Esophagus muscularis mucosa (tissue), 4 donors: ENCODE measurements around the gene LIMCH1. TPM values are rescaled to one million over a fixed set of nuclear protein-coding genes. Genes with fewer than 3 reads are reported as not detected.

Experiments used
- DNase-seq: peaks from one replicate; pipeline ENCODE4 v3.0.0-alpha.2; 2017; ENCODE audit errors: extremely low spot score
- H3K27ac ChIP-seq, 4 donors: fragments of 200-600 bp; sonication (generic); replicated peaks in 1 of 4; 1 replicate in 3 of 4; 2 replicates in 1 of 4; pipeline ENCODE4 v1.5.1; 2016 to 2019; ENCODE audit warnings: mild to moderate bottlenecking in 1 of 4
- H3K27me3 ChIP-seq, 4 donors: fragments of 200-600 bp; sonication (generic); one replicate each; pipeline versions ENCODE4 v1.5.1 to v1.6.0; 2016 to 2019
- H3K36me3 ChIP-seq, 4 donors: fragments of 200-600 bp; sonication (generic); one replicate each; pipeline ENCODE4 v1.5.1; 2016 to 2019
- H3K4me1 ChIP-seq, 4 donors: fragments of 200-600 bp; sonication (generic); one replicate each; pipeline ENCODE4 v1.5.1; 2016 to 2019
- H3K4me3 ChIP-seq, 4 donors: fragments of 200-600 bp; sonication (generic); 1 replicate in 2 of 4; 2 replicates in 2 of 4; pipeline ENCODE4 v1.5.1; 2016 to 2019; ENCODE audit warnings: mild to moderate bottlenecking in 4 of 4, moderate library complexity in 1 of 4
- H3K9me3 ChIP-seq, 4 donors: fragments of 200-600 bp; sonication (generic); 1 replicate in 3 of 4; 2 replicates in 1 of 4; pipeline ENCODE4 v1.5.1; 2016 to 2019
- EP300 ChIP-seq: sonication (generic); formaldehyde crosslinking; IDR thresholded peaks from one replicate; pipeline ENCODE4 v1.6.1; 2017; ENCODE audit warnings: antibody characterized with exemption
- POLR2A ChIP-seq: fragments of 450-650 bp; IDR thresholded peaks from one replicate; pipeline ENCODE4 v1.6.1; 2017; ENCODE audit warnings: antibody characterized with exemption, moderate library complexity, mild to moderate bottlenecking, low read depth
- POLR2AphosphoS5 ChIP-seq, 2 donors: sonication (generic); formaldehyde crosslinking; IDR thresholded peaks; one replicate each; pipeline ENCODE4 v1.6.1; 2017; ENCODE audit warnings: antibody characterized with exemption in 2 of 2
- WGBS: methylation state at CpG from one replicate; pipeline ENCODE4 v1.1.5; 2018; 5-methylcytosine and 5-hydroxymethylcytosine counted together
- intact Hi-C: fragments of 100-400 bp; cut with DNase I; formaldehyde crosslinking; loops from one replicate; pipeline ENCODE4 v1.15.1; 2023
- total RNA-seq, 4 donors: library from RNA; depleted of rRNA; stranded (reverse); fragments of >200 nt; gene quantifications; one replicate each; pipeline versions ENCODE4 v1.1.0 to v1.2.1, GENCODE V29; 2016
- TF ChIP-seq, protein P1 (sequence below), 3 experiments: fragments of 200-600 bp in 2 of 3; fragments of 450-650 bp in 1 of 3; sonication (generic) in 2 of 3; IDR thresholded peaks; one replicate each; pipeline ENCODE4 v1.5.1; 2017 to 2019; ENCODE audit warnings: antibody characterized with exemption in 3 of 3, mild to moderate bottlenecking in 2 of 3, moderate library complexity in 1 of 3

LIMCH1 gene
- total RNA-seq, 4 donors from 2014 or later, result 49.0 to 101 (median 72.1) TPM

GRCh38 chr4:41745292-41746024 lies 207.5 kb downstream of the LIMCH1 start:
- Histone ChIP-seq H3K4me3 (no peak overlapping the region), H3K4me1 (peaks cover 0 to 25% (median 15%) of the 10 kb centered on the region in 4 donors), H3K36me3 (no peaks in the 10 kb centered on the region), H3K27ac (no peak overlapping the region), H3K27me3 (peaks cover 0 to 93% (median 43%) of the 10 kb centered on the region in 4 donors), H3K9me3 (peaks cover 0 to 4% (median 4%) of the 10 kb centered on the region in 4 donors)
- TF ChIP-seq, protein P1, sequence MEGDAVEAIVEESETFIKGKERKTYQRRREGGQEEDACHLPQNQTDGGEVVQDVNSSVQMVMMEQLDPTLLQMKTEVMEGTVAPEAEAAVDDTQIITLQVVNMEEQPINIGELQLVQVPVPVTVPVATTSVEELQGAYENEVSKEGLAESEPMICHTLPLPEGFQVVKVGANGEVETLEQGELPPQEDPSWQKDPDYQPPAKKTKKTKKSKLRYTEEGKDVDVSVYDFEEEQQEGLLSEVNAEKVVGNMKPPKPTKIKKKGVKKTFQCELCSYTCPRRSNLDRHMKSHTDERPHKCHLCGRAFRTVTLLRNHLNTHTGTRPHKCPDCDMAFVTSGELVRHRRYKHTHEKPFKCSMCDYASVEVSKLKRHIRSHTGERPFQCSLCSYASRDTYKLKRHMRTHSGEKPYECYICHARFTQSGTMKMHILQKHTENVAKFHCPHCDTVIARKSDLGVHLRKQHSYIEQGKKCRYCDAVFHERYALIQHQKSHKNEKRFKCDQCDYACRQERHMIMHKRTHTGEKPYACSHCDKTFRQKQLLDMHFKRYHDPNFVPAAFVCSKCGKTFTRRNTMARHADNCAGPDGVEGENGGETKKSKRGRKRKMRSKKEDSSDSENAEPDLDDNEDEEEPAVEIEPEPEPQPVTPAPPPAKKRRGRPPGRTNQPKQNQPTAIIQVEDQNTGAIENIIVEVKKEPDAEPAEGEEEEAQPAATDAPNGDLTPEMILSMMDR (IDR thresholded peaks at IDR 0.05), result no peak
- TF ChIP-seq EP300 (no peak), POLR2A (no peak), POLR2AphosphoS5 (IDR thresholded peaks at IDR 0.05) (no peak)
- WGBS, result 7% methylated on average over 47 of the region's 54 CpGs
- intact Hi-C loops, result no loop called here
- DNase-seq, result peak; percentile 34

GRCh38 chr4:41746025-41746439 lies 208.1 kb downstream of the LIMCH1 start:
- TF ChIP-seq EP300, result no peak
- no peak for TF ChIP-seq POLR2AphosphoS5 (IDR thresholded peaks at IDR 0.05)
- TF ChIP-seq, protein P1 (IDR thresholded peaks at IDR 0.05), result no peak
- no peak for TF ChIP-seq POLR2A
- Histone ChIP-seq H3K4me3 (peak overlapping the region in 2 of 4 donors; percentile 14), H3K4me1 (peaks cover 0 to 28% (median 15%) of the 10 kb centered on the region in 4 donors), H3K9me3 (peaks cover 0 to 4% (median 4%) of the 10 kb centered on the region in 4 donors), H3K27ac (no peak overlapping the region), H3K36me3 (no peaks in the 10 kb centered on the region), H3K27me3 (peaks cover 0 to 93% (median 48%) of the 10 kb centered on the region in 4 donors)
- DNase-seq, result no peak
- WGBS, result 5% methylated on average over 19 of the region's 36 CpGs
- intact Hi-C loops, result no loop called here

DNA sequence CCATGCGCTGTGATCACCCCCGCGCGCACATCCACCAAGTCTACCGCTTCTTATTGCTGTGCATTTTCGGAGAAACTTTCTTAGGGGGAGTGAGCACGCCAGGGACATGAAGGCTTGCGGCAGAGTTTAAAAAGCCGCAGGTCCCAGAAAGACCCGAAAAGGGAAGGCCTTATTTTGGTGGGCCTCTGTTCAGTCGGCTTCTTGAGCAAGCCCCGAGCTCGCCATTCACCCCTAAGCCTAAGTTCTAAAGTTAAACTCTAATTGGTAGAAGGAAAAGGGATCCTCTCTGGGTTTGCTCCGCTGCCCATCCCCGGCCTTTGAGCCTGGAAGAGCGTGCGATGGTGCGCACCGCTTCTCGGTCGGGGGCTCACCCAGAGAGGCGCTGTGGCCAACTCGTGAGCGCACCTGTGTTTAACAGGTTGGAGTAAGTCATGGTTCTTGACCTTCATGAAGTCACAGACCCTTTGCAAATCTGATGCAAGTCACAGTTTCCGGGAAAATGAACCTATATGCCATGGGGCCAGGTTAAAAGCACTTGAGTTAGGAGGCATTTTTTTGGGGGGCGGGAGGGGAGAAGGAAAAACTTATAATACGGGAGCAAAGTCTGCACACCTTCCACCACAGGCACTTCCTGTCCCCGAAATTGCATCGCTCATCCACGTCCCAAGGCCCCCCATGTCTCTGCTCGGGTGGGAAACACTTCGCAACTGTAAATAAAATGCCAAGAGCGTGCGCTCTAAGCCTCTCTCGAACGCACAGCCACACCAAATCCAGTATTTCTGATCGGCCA lies 208.7 kb downstream of the LIMCH1 start:
- Histone ChIP-seq H3K36me3 (no peaks in the 10 kb centered on the region), H3K9me3 (peaks cover 0 to 4% (median 4%) of the 10 kb centered on the region in 4 donors), H3K27ac (no peak overlapping the region), H3K4me3 (peak overlapping the region in 1 of 4 donors; percentile 14), H3K27me3 (peaks cover 0 to 96% (median 52%) of the 10 kb centered on the region in 4 donors), H3K4me1 (peaks cover 0 to 35% (median 18%) of the 10 kb centered on the region in 4 donors)
- DNase-seq, result peak; percentile 84
- TF ChIP-seq POLR2AphosphoS5 (IDR thresholded peaks at IDR 0.05) (no peak), EP300 (no peak)
- TF ChIP-seq, protein P1 (IDR thresholded peaks at IDR 0.05), result no peak
- 8% methylated on average over 37 of the region's 37 CpGs for WGBS
- intact Hi-C loops, result no loop called here

DNA sequence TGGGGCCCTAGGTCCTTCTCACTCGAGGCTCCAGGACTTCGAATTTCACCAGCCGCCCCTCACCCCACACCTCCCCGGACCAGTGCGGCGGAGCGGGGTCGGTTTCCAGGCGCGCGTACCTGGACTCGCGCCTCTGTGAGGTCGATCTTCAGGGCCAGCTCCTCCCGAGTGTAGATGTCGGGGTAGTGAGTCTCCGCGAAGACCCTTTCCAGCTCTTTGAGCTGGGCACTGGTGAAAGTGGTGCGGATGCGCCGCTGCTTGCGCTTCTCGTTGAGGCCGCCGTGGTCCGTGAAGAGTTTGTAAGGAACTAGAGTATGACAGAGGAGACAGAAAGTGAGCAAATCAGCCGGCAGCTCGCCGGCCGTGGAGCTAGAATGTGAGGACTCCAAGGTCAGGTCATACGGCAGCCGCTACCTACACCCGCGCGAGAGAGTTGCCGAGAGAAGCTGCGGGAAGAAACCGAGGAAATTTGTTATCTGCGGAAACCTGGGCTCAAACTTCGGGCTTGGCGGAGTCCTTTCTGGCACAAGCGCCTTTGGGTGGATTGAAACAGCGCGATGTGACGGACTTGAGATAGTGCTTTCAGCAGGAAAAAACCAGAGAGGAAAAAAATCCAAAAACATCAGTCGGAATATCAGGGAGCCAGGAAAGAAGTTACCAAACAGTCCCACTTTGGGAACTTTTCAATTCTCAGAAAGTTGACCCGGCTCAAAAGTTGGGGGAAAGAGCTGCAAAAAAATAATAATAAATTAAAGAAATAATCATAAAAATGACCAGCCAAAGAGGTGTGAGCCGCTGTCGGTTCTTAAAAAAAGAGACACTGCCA lies 209.5 kb downstream of the LIMCH1 start:
- TF ChIP-seq, protein P1 (IDR thresholded peaks at IDR 0.05), result no peak
- no peak for TF ChIP-seq POLR2AphosphoS5 (IDR thresholded peaks at IDR 0.05)
- TF ChIP-seq POLR2A, result no peak
- TF ChIP-seq EP300, result no peak
- Histone ChIP-seq H3K27me3 (peaks cover 0 to 97% (median 54%) of the 10 kb centered on the region in 4 donors), H3K4me1 (peaks cover 0 to 39% (median 21%) of the 10 kb centered on the region in 4 donors), H3K4me3 (peak overlapping the region in 1 of 4 donors; percentile 7), H3K9me3 (peaks cover 0 to 4% (median 4%) of the 10 kb centered on the region in 4 donors), H3K27ac (no peak overlapping the region), H3K36me3 (no peaks in the 10 kb centered on the region)
- intact Hi-C loops, result no loop called here
- 6% methylated on average over 33 of the region's 49 CpGs for WGBS
- DNase-seq, result peak; percentile 88
